Astrocyte (in vitro differentiated cells and primary cell): ENCODE measurements around the gene MYLK3. TPM values are rescaled to one million over a fixed set of nuclear protein-coding genes. Genes with fewer than 3 reads are reported as not detected.

Experiments
- DNase-seq: peaks from one replicate; pipeline ENCODE4 v3.0.0-alpha.2; 2010; ENCODE audit warnings: low read depth
- FAIRE-seq: peaks from 2 replicates; lab custom pipeline; 2011; peaks lifted over from hg19 to GRCh38; lab: Jason Lieb, UNC
- H2AFZ ChIP-seq: 2 replicates; pipeline ENCODE4 v1.6.0; 2012; ENCODE audit warnings: low read depth, low read length, inconsistent platforms
- H3K27ac ChIP-seq: 2 replicates; pipeline ENCODE4 v1.5.1; 2011; ENCODE audit warnings: low read depth, low read length, inconsistent platforms
- H3K27me3 ChIP-seq: 2 replicates; pipeline ENCODE4 v1.6.0; 2011; ENCODE audit warnings: low read length, inconsistent platforms; ENCODE audit not compliant: insufficient read depth
- H3K36me3 ChIP-seq: 2 replicates; pipeline ENCODE4 v1.5.1; 2011; ENCODE audit warnings: low read length, inconsistent platforms; ENCODE audit not compliant: insufficient read depth
- H3K4me1 ChIP-seq: 2 replicates; pipeline ENCODE4 v1.5.1; 2011; ENCODE audit warnings: low read length, inconsistent platforms; ENCODE audit not compliant: insufficient read depth
- H3K4me2 ChIP-seq: 2 replicates; pipeline ENCODE4 v1.6.0; 2012; ENCODE audit warnings: low read length, inconsistent platforms
- H3K4me3 ChIP-seq: 2 replicates; pipeline ENCODE4 v1.5.1; 2011; ENCODE audit warnings: low read depth, mild to moderate bottlenecking, low read length, inconsistent platforms; ENCODE audit not compliant: insufficient read depth
- H3K79me2 ChIP-seq: 2 replicates; pipeline ENCODE4 v1.6.0; 2012; ENCODE audit warnings: mild to moderate bottlenecking, low read length, inconsistent platforms; ENCODE audit not compliant: insufficient read depth
- H3K9ac ChIP-seq: 2 replicates; pipeline ENCODE4 v1.6.0; 2012; ENCODE audit warnings: mild to moderate bottlenecking, low read length, inconsistent platforms
- H3K9me3 ChIP-seq: 2 replicates; pipeline ENCODE4 v1.5.1; 2012; ENCODE audit warnings: low read depth, mild to moderate bottlenecking, low read length, inconsistent platforms; ENCODE audit not compliant: insufficient read depth
- H4K20me1 ChIP-seq: 2 replicates; pipeline ENCODE4 v1.6.0; 2012; ENCODE audit warnings: low read length, inconsistent platforms; ENCODE audit not compliant: insufficient read depth
- H3K27ac Mint-ChIP-seq: one replicate; pipeline ENCODE4 v1.8.0; 2021; ENCODE audit warnings: mild to moderate bottlenecking, mixed read lengths; ENCODE audit not compliant: unreplicated experiment
- H3K27me3 Mint-ChIP-seq: one replicate; pipeline ENCODE4 v1.8.0; 2021; ENCODE audit warnings: low read depth, mixed read lengths; ENCODE audit not compliant: unreplicated experiment
- H3K36me3 Mint-ChIP-seq: one replicate; pipeline ENCODE4 v1.8.0; 2021; ENCODE audit warnings: low read depth, mixed read lengths; ENCODE audit not compliant: unreplicated experiment
- H3K4me1 Mint-ChIP-seq: one replicate; pipeline ENCODE4 v1.8.0; 2021; ENCODE audit warnings: low read depth, mixed read lengths; ENCODE audit not compliant: unreplicated experiment
- H3K4me3 Mint-ChIP-seq: one replicate; pipeline ENCODE4 v1.8.0; 2021; ENCODE audit warnings: mild to moderate bottlenecking, moderate library complexity, mixed read lengths; ENCODE audit not compliant: unreplicated experiment
- H3K9me3 Mint-ChIP-seq: one replicate; pipeline ENCODE4 v1.8.0; 2021; ENCODE audit warnings: mild to moderate bottlenecking, mixed read lengths; ENCODE audit not compliant: unreplicated experiment
- EZH2 ChIP-seq: IDR thresholded peaks from 2 replicates; pipeline ENCODE4 v1.6.1; 2012; ENCODE audit warnings: mild to moderate bottlenecking, low read length, inconsistent platforms; ENCODE audit not compliant: insufficient read depth
- total RNA-seq: library from RNA; stranded (reverse); gene quantifications from 2 replicates; pipeline ENCODE4 v1.2.1, GENCODE V29; 2021
- TF ChIP-seq, protein P1 (sequence below): IDR thresholded peaks from 2 replicates; pipeline ENCODE4 v1.5.1; 2011; ENCODE audit warnings: low read depth, mild to moderate bottlenecking, inconsistent platforms, low read length, moderate library complexity; ENCODE audit not compliant: insufficient read depth

MYLK3 gene
- total RNA-seq, 1 donor from 2014 or later: 1.3 TPM

GRCh38 chr16:46762583-46762982 is 14.4 kb upstream of the MYLK3 start:
- H3K9ac ChIP-seq: no peak overlapping the region
- no peak overlapping the region for H2AFZ ChIP-seq
- H3K27me3 ChIP-seq: peaks cover 13% of the 10 kb centered on the region
- peaks cover 29% of the 10 kb centered on the region for H3K27me3 Mint-ChIP-seq
- no peak overlapping the region for H3K27ac ChIP-seq
- H3K9me3 ChIP-seq: no peaks in the 10 kb centered on the region
- no peak overlapping the region for H3K27ac Mint-ChIP-seq
- DNase-seq (no peak), FAIRE-seq (no peak)
- H3K4me3 ChIP-seq: no peak overlapping the region
- H3K4me1 ChIP-seq: no peaks in the 10 kb centered on the region
- H3K4me1 Mint-ChIP-seq: peaks cover 2% of the 10 kb centered on the region
- H3K79me2 ChIP-seq: no peaks in the 10 kb centered on the region
- H4K20me1 ChIP-seq: no peaks in the 10 kb centered on the region
- H3K36me3 Mint-ChIP-seq: no peaks in the 10 kb centered on the region
- no peak overlapping the region for H3K4me2 ChIP-seq
- H3K4me3 Mint-ChIP-seq: no peak overlapping the region
- H3K36me3 ChIP-seq: no peaks in the 10 kb centered on the region
- peaks cover 3% of the 10 kb centered on the region for H3K9me3 Mint-ChIP-seq
- TF ChIP-seq, protein P1, sequence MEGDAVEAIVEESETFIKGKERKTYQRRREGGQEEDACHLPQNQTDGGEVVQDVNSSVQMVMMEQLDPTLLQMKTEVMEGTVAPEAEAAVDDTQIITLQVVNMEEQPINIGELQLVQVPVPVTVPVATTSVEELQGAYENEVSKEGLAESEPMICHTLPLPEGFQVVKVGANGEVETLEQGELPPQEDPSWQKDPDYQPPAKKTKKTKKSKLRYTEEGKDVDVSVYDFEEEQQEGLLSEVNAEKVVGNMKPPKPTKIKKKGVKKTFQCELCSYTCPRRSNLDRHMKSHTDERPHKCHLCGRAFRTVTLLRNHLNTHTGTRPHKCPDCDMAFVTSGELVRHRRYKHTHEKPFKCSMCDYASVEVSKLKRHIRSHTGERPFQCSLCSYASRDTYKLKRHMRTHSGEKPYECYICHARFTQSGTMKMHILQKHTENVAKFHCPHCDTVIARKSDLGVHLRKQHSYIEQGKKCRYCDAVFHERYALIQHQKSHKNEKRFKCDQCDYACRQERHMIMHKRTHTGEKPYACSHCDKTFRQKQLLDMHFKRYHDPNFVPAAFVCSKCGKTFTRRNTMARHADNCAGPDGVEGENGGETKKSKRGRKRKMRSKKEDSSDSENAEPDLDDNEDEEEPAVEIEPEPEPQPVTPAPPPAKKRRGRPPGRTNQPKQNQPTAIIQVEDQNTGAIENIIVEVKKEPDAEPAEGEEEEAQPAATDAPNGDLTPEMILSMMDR: no peak
- TF ChIP-seq EZH2: no peak

DNA sequence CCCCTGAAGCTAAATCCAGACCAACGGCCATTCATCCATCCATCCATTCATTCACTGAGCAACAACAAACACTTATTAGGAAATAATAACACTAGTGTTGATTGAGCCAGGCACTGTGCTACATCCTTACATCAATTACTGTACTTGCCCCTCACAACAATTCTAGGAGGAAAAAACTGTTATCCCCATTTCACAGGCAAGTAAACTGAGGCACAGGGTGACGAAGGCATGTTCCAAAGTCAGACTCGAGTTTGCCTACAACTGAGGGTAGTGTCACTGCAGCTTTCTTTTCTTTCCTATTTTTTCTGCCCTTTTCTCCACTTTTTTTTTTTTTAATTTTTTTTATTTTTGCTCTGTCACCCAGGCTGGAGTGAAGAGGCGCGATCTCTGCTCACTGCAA is 11.2 kb upstream of the MYLK3 start:
- DNase-seq (no peak), FAIRE-seq (no peak)
- Histone ChIP-seq H2AFZ (no peak overlapping the region), H3K79me2 (no peaks in the 10 kb centered on the region), H3K4me1 (no peaks in the 10 kb centered on the region), H3K27me3 (peaks cover 22% of the 10 kb centered on the region), H3K27ac (no peak overlapping the region), H3K4me3 (no peak overlapping the region), H4K20me1 (no peaks in the 10 kb centered on the region), H3K9me3 (no peaks in the 10 kb centered on the region), H3K4me2 (no peak overlapping the region), H3K9ac (no peak overlapping the region), H3K36me3 (no peaks in the 10 kb centered on the region)
- H3K27ac Mint-ChIP-seq: no peak overlapping the region
- H3K9me3 Mint-ChIP-seq: peaks cover 3% of the 10 kb centered on the region
- TF ChIP-seq EZH2: no peak
- TF ChIP-seq, protein P1: no peak
- peaks cover 22% of the 10 kb centered on the region for H3K27me3 Mint-ChIP-seq
- no peaks in the 10 kb centered on the region for H3K4me1 Mint-ChIP-seq
- H3K4me3 Mint-ChIP-seq: no peak overlapping the region
- no peaks in the 10 kb centered on the region for H3K36me3 Mint-ChIP-seq

DNA sequence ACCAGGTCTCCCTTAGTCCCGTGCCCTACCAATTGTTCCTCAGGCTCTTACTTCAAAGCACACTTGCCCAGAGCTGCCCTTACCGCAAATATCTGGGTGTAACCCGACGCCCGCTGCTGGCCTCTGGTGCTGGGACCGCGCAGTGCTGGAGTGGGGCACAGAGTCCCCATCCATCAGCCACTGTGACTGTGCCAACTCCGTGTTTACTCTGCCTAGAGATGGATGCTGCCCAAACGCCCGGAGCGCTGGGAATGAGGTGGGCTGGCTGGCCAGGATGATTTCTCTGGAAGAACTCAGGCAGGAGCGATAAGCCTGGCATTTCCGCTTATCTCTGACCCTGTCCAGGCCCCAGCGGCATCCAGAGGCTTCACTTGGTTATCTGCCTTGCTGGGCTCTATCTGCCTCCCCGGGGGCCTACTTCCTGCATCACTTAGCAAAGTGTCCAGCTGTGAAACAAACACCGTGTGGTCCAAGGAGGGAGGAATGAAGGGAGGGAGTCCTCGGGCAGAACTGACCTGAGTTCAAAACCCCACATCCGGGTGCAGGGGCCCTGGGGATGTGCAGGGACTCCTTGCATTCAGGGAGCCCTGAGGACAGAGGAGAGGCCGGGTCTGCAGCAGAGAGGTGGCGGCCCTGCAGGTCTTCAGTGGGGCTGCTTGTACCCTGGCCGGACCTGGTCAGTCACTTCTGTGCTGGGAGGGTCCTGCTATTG is 9.4 kb upstream of the MYLK3 start:
- Histone ChIP-seq H3K27me3 (peaks cover 22% of the 10 kb centered on the region), H3K4me1 (no peaks in the 10 kb centered on the region), H2AFZ (no peak overlapping the region), H3K4me3 (no peak overlapping the region), H3K9me3 (no peaks in the 10 kb centered on the region), H3K9ac (no peak overlapping the region), H3K27ac (no peak overlapping the region), H3K4me2 (no peak overlapping the region), H3K36me3 (no peaks in the 10 kb centered on the region), H4K20me1 (no peaks in the 10 kb centered on the region), H3K79me2 (no peaks in the 10 kb centered on the region)
- H3K4me3 Mint-ChIP-seq: no peak overlapping the region
- no peaks in the 10 kb centered on the region for H3K36me3 Mint-ChIP-seq
- H3K9me3 Mint-ChIP-seq: peaks cover 3% of the 10 kb centered on the region
- H3K27me3 Mint-ChIP-seq: peaks cover 22% of the 10 kb centered on the region
- no peak overlapping the region for H3K27ac Mint-ChIP-seq
- TF ChIP-seq EZH2: no peak
- TF ChIP-seq, protein P1: no peak
- no peak for FAIRE-seq
- no peak for DNase-seq
- H3K4me1 Mint-ChIP-seq: no peaks in the 10 kb centered on the region
